ENCODE data around the gene KEAP1. TPM values are rescaled to one million over a fixed set of nuclear protein-coding genes. Genes with fewer than 3 reads are reported as not detected.

Gene KEAP1
- total and polyA plus RNA-seq, 2 donors (not counting 3 experiments of a cell fraction or from before 2014, with no cell fraction given) = 81.4 to 91.1 TPM

GRCh38 chr19:10535613-10536012 lies 32.5 kb upstream of the KEAP1 start:
- CTCF ChIA-PET = interaction anchor here (0.8 to 1.9 kb wide), 6 partner anchors 18 to 109 kb away, joined by 3 to 6 read pairs (median 4); partner anchors contain the start of gene S1PR5
- H3K4me3 ChIP-seq (replicated peaks in 1 of 3; ENCODE audit: insufficient read depth in 1 of 3, low read depth in 1 of 3, low read length in 3 of 3) = no peak overlapping the region
- POLR2A ChIA-PET = interaction anchor here (0.5 to 0.6 kb wide), 2 partner anchors 12 to 46 kb away, joined by 4 read pairs; no protein-coding TSS in a partner anchor
- no peak overlapping the region for H3K4me2 ChIP-seq (ENCODE audit: insufficient read depth, low read length)
- H3K9me1 ChIP-seq (replicated peaks; ENCODE audit: control insufficient read depth, extremely low read depth, insufficient read depth, low read length) = no peaks in the 10 kb centered on the region
- no peaks in the 10 kb centered on the region for H3K36me3 ChIP-seq (ENCODE audit: control insufficient read depth in 2 of 2, extremely low read depth in 1 of 2, insufficient read depth in 2 of 2, low read length in 2 of 2)
- no peak overlapping the region for H3K9ac ChIP-seq (replicated peaks; ENCODE audit: extremely low read depth, insufficient read depth, low read length)
- no peaks in the 10 kb centered on the region for H4K20me1 ChIP-seq (replicated peaks; ENCODE audit: control insufficient read depth, extremely low read depth, insufficient read depth, low read length)
- no peak overlapping the region for H2AFZ ChIP-seq (ENCODE audit: low read depth, low read length)
- FAIRE-seq (no peak), DNase-seq (ENCODE audit: low read depth, low spot score) (no peak)
- no peaks in the 10 kb centered on the region for H3K79me2 ChIP-seq (ENCODE audit: control insufficient read depth, insufficient read depth, low read length)
- no peaks in the 10 kb centered on the region for H3K9me3 ChIP-seq (replicated peaks; ENCODE audit: control insufficient read depth, insufficient read depth, low read length)
- TF ChIP-seq CTCF (IDR thresholded peaks at IDR 0.05; ENCODE audit: extremely low read depth in 1 of 2, insufficient read depth in 1 of 2, low read depth in 1 of 2, low read length in 2 of 2) (no peak), GATA2 (IDR thresholded peaks at IDR 0.05; ENCODE audit: insufficient read depth, insufficient read length, low read depth, low read length) (no peak), JUN (IDR thresholded peaks at IDR 0.05; ENCODE audit: borderline replicate concordance, insufficient read depth, insufficient read length, low read depth) (no peak), POLR2AphosphoS5 (IDR thresholded peaks at IDR 0.05; ENCODE audit: insufficient read depth, low read depth, low read length) (no peak)
- peaks cover 0 to 2% of the 10 kb centered on the region in 2 experiments for H3K27me3 ChIP-seq (ENCODE audit: control insufficient read depth in 2 of 2, insufficient read depth in 2 of 2, low read length in 2 of 2)
- H3K4me1 ChIP-seq (ENCODE audit: control insufficient read depth, extremely low read depth, insufficient read depth, low read length) = no peaks in the 10 kb centered on the region
- no TSS peak for BruUV-seq (replicated peaks)
- H3K27ac ChIP-seq (ENCODE audit: insufficient read depth, low read depth, low read length) = no peak overlapping the region
- dilution Hi-C loops (cut with MboI; ENCODE audit: extremely low pct_ligation_motif_present, low sequenced_read_pairs) = no loop called here
- intact Hi-C loops (cut with micrococcal nuclease) = no loop called here

Data from endothelial cell of umbilical vein (primary cell).